ENCODE data around the gene ZNF302.
"Not testable (repeated sequence)": the region's sequence is repeated elsewhere in the genome, so short reads cannot be mapped to it uniquely, and the experiment has no call there.

Gene ZNF302

DNA sequence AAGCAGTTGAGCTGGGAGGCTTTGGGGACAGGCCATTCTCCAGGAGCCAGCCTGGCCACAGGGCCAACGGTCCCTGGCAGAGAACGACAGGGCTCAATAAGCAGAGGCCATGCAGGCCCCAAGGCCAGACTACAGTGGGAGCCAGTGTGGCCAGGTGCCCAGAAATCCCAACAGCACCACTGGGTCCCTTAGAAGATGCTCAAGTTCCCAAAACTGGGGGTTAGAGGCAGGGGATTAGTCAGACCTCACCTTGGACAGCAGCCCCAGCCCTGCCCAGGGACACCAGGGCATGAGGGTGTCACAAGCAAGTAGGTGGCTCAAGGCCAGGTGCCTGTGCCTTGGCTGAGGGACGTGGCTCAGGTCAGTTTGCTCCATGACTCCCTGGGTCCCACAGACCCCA lies 13.3 kb upstream of the ZNF302 start:
- Histone ChIP-seq H3K18ac (ENCODE audit: low read depth in 1 of 2, low read length in 2 of 2) (no peak overlapping the region), H3K23ac (ENCODE audit: low read length in 2 of 2) (no peak overlapping the region), H3K79me1 (replicated peaks; ENCODE audit: low read length, poor library complexity, severe bottlenecking) (peaks cover 7% of the 10 kb centered on the region), H2AFZ (ENCODE audit: low read depth, low read length) (no peak overlapping the region), H4K8ac (ENCODE audit: low read length) (no peak overlapping the region), H3K27me3 (ENCODE audit: control insufficient read depth in 1 of 2, insufficient read depth in 1 of 2, low read length in 2 of 2) (no peaks in the 10 kb centered on the region), H3K9ac (ENCODE audit: low read length) (no peak overlapping the region), H3K4me3 (ENCODE audit: insufficient read depth in 1 of 2, low read depth in 1 of 2, low read length in 2 of 2) (no peak overlapping the region), H2BK15ac (ENCODE audit: low read depth, poor library complexity, severe bottlenecking) (no peak overlapping the region), H3K4ac (ENCODE audit: low read depth in 1 of 2, low read length in 2 of 2) (no peak overlapping the region), H2AK5ac (ENCODE audit: low read length, severe bottlenecking) (no peak overlapping the region), H3K9me3 (ENCODE audit: control insufficient read depth, low read length) (no peaks in the 10 kb centered on the region), H3K27ac (ENCODE audit: low read length, poor library complexity, severe bottlenecking) (no peak overlapping the region), H3K14ac (ENCODE audit: low read length in 2 of 2) (no peak overlapping the region), H2BK120ac (ENCODE audit: low read depth, low read length) (no peak overlapping the region), H3K36me3 (ENCODE audit: control insufficient read depth in 1 of 2, insufficient read depth in 2 of 2, low read depth in 1 of 2, low read length in 2 of 2) (no peaks in the 10 kb centered on the region), H2BK12ac (ENCODE audit: low read length in 2 of 2) (no peak overlapping the region), H3K4me2 (ENCODE audit: low read length, poor library complexity, severe bottlenecking) (no peak overlapping the region), H3K4me1 (ENCODE audit: control insufficient read depth, insufficient read depth, low read depth, low read length) (no peaks in the 10 kb centered on the region), H2BK5ac (ENCODE audit: low read depth, low read length, poor library complexity, severe bottlenecking) (no peak overlapping the region), H4K91ac (ENCODE audit: low read length) (no peak overlapping the region)
- no peak for DNase-seq
- 63% methylated on average over 3 of the region's 3 CpGs for WGBS

DNA sequence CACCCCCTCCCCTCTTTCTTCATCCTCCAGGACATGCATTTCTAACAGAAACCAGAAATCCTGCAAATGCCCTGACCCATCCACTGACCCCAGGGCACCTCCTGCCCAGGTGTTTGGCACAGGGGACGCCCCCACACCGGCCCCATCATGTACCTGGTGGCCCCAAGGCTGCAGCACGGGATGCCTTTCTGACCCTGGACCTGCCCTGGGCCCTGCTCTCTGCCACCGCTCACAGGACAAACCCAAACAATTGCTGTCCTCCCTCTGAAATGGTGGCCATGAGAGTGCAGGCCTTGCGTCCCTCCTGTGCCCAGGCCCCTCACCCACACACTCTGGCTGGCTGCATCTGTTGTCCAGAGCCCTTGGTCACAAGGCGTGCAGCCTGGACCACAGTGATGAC lies 12.6 kb upstream of the ZNF302 start:
- no peak for DNase-seq
- Histone ChIP-seq H2BK15ac (ENCODE audit: low read depth, poor library complexity, severe bottlenecking) (no peak overlapping the region), H3K4me1 (ENCODE audit: control insufficient read depth, insufficient read depth, low read depth, low read length) (no peaks in the 10 kb centered on the region), H3K4me3 (ENCODE audit: insufficient read depth in 1 of 2, low read depth in 1 of 2, low read length in 2 of 2) (no peak overlapping the region), H3K9ac (ENCODE audit: low read length) (no peak overlapping the region), H4K91ac (ENCODE audit: low read length) (no peak overlapping the region), H2BK5ac (ENCODE audit: low read depth, low read length, poor library complexity, severe bottlenecking) (no peak overlapping the region), H2AFZ (ENCODE audit: low read depth, low read length) (no peak overlapping the region), H3K36me3 (ENCODE audit: control insufficient read depth in 1 of 2, insufficient read depth in 2 of 2, low read depth in 1 of 2, low read length in 2 of 2) (no peaks in the 10 kb centered on the region), H4K8ac (ENCODE audit: low read length) (no peak overlapping the region), H3K27ac (ENCODE audit: low read length, poor library complexity, severe bottlenecking) (no peak overlapping the region), H2AK5ac (ENCODE audit: low read length, severe bottlenecking) (no peak overlapping the region), H3K23ac (ENCODE audit: low read length in 2 of 2) (no peak overlapping the region), H2BK12ac (ENCODE audit: low read length in 2 of 2) (no peak overlapping the region), H3K79me1 (replicated peaks; ENCODE audit: low read length, poor library complexity, severe bottlenecking) (peaks cover 11% of the 10 kb centered on the region), H3K14ac (ENCODE audit: low read length in 2 of 2) (no peak overlapping the region), H3K4me2 (ENCODE audit: low read length, poor library complexity, severe bottlenecking) (no peak overlapping the region), H3K18ac (ENCODE audit: low read depth in 1 of 2, low read length in 2 of 2) (no peak overlapping the region), H3K9me3 (ENCODE audit: control insufficient read depth, low read length) (no peaks in the 10 kb centered on the region), H3K27me3 (ENCODE audit: control insufficient read depth in 1 of 2, insufficient read depth in 1 of 2, low read length in 2 of 2) (no peaks in the 10 kb centered on the region), H2BK120ac (ENCODE audit: low read depth, low read length) (no peak overlapping the region), H3K4ac (ENCODE audit: low read depth in 1 of 2, low read length in 2 of 2) (no peak overlapping the region)
- 63% methylated on average over 6 of the region's 6 CpGs for WGBS

DNA sequence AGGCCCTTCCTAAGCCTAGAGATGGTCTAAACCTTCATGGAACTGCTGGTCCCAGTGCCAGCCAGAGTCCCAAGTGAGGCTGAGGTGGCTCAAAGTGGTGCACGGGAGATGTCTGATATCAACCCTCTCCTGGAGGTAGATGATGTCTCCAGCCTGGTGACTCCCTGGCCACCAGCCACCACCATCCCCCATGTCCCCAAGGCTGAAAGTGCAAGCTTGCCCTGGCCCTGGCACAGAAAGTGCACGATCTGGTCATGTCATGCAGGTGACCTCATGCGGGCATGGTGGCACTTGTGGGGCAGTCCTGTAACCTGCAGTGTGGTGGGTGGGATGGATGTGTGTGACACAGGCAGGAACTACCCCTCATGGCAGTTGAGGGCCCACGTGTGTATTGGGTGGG lies 12.2 kb upstream of the ZNF302 start:
- not testable (repeated sequence) for H3K36me3 ChIP-seq (ENCODE audit: control insufficient read depth in 1 of 2, insufficient read depth in 2 of 2, low read depth in 1 of 2, low read length in 2 of 2); H2BK15ac ChIP-seq (ENCODE audit: low read depth, poor library complexity, severe bottlenecking); H3K27ac ChIP-seq (ENCODE audit: low read length, poor library complexity, severe bottlenecking); H3K9ac ChIP-seq (ENCODE audit: low read length); H3K23ac ChIP-seq (ENCODE audit: low read length in 2 of 2); H3K4me1 ChIP-seq (ENCODE audit: control insufficient read depth, insufficient read depth, low read depth, low read length); H4K91ac ChIP-seq (ENCODE audit: low read length); H2AFZ ChIP-seq (ENCODE audit: low read depth, low read length); H2BK120ac ChIP-seq (ENCODE audit: low read depth, low read length); DNase-seq; H3K4me2 ChIP-seq (ENCODE audit: low read length, poor library complexity, severe bottlenecking); H2BK12ac ChIP-seq (ENCODE audit: low read length in 2 of 2); H3K4me3 ChIP-seq (ENCODE audit: insufficient read depth in 1 of 2, low read depth in 1 of 2, low read length in 2 of 2); H3K27me3 ChIP-seq (ENCODE audit: control insufficient read depth in 1 of 2, insufficient read depth in 1 of 2, low read length in 2 of 2); H4K8ac ChIP-seq (ENCODE audit: low read length); H3K18ac ChIP-seq (ENCODE audit: low read depth in 1 of 2, low read length in 2 of 2); H2BK5ac ChIP-seq (ENCODE audit: low read depth, low read length, poor library complexity, severe bottlenecking); H2AK5ac ChIP-seq (ENCODE audit: low read length, severe bottlenecking); H3K14ac ChIP-seq (ENCODE audit: low read length in 2 of 2); H3K9me3 ChIP-seq (ENCODE audit: control insufficient read depth, low read length); H3K4ac ChIP-seq (ENCODE audit: low read depth in 1 of 2, low read length in 2 of 2)
- peaks cover 11% of the 10 kb centered on the region for H3K79me1 ChIP-seq (replicated peaks; ENCODE audit: low read length, poor library complexity, severe bottlenecking)
- 98% methylated on average over 3 of the region's 4 CpGs for WGBS

DNA sequence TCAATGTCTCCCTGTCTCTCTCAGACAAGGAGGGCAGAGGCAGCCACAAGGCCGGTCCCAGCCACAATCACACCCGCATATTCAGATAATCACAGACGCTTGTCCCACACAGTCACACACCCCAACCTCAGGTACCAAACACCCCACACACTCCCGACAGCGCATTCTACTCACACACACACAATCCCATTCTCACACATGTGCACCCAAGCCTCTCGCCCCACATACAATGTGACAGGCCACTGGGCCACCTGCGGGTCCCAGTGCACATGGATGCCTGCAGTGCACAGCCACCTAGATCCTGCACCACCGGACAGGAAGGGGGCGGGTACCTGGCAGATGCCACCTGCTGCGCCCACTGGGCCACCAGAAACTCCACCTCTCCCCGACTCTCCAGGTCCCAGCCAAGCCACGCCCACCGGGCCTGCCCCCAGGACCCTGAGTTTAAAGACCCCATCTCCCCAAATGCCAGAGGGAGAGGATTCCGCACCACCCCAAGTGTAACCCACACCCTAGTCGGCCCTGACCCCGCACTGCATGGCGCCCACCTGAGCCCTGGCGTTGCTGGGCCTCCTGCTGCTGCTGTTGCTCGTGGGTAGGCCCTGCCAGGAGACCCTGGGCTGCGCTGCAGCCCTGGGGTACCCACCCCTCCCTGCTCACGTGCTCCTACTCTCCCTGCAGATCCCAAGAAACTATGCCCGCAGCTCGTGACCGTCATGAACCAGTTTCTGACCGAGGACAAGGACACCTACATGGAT lies 11.1 kb upstream of the ZNF302 start:
- no peak overlapping the region for H3K9ac ChIP-seq (ENCODE audit: low read length)
- H2BK120ac ChIP-seq (ENCODE audit: low read depth, low read length) = no peak overlapping the region
- H3K9me3 ChIP-seq (ENCODE audit: control insufficient read depth, low read length) = no peaks in the 10 kb centered on the region
- no peak overlapping the region for H2BK15ac ChIP-seq (ENCODE audit: low read depth, poor library complexity, severe bottlenecking)
- H3K79me1 ChIP-seq (replicated peaks; ENCODE audit: low read length, poor library complexity, severe bottlenecking) = peaks cover 11% of the 10 kb centered on the region
- no peaks in the 10 kb centered on the region for H3K27me3 ChIP-seq (ENCODE audit: control insufficient read depth in 1 of 2, insufficient read depth in 1 of 2, low read length in 2 of 2)
- H3K23ac ChIP-seq (ENCODE audit: low read length in 2 of 2) = no peak overlapping the region
- H3K18ac ChIP-seq (ENCODE audit: low read depth in 1 of 2, low read length in 2 of 2) = no peak overlapping the region
- no peaks in the 10 kb centered on the region for H3K36me3 ChIP-seq (ENCODE audit: control insufficient read depth in 1 of 2, insufficient read depth in 2 of 2, low read depth in 1 of 2, low read length in 2 of 2)
- H2AFZ ChIP-seq (ENCODE audit: low read depth, low read length) = no peak overlapping the region
- no peak overlapping the region for H4K8ac ChIP-seq (ENCODE audit: low read length)
- H2BK12ac ChIP-seq (ENCODE audit: low read length in 2 of 2) = no peak overlapping the region
- H3K4me1 ChIP-seq (ENCODE audit: control insufficient read depth, insufficient read depth, low read depth, low read length) = no peaks in the 10 kb centered on the region
- no peak overlapping the region for H4K91ac ChIP-seq (ENCODE audit: low read length)
- H3K4me2 ChIP-seq (ENCODE audit: low read length, poor library complexity, severe bottlenecking) = no peak overlapping the region
- no peak overlapping the region for H2AK5ac ChIP-seq (ENCODE audit: low read length, severe bottlenecking)
- no peak overlapping the region for H3K4ac ChIP-seq (ENCODE audit: low read depth in 1 of 2, low read length in 2 of 2)
- no peak overlapping the region for H3K4me3 ChIP-seq (ENCODE audit: insufficient read depth in 1 of 2, low read depth in 1 of 2, low read length in 2 of 2)
- H2BK5ac ChIP-seq (ENCODE audit: low read depth, low read length, poor library complexity, severe bottlenecking) = no peak overlapping the region
- DNase-seq = no peak
- no peak overlapping the region for H3K14ac ChIP-seq (ENCODE audit: low read length in 2 of 2)
- WGBS = 89% methylated on average over 25 of the region's 25 CpGs
- no peak overlapping the region for H3K27ac ChIP-seq (ENCODE audit: low read length, poor library complexity, severe bottlenecking)

All from mesenchymal stem cell (in vitro differentiated cells and primary cell).